ENCODE results near the gene TMLHE.

DNA sequence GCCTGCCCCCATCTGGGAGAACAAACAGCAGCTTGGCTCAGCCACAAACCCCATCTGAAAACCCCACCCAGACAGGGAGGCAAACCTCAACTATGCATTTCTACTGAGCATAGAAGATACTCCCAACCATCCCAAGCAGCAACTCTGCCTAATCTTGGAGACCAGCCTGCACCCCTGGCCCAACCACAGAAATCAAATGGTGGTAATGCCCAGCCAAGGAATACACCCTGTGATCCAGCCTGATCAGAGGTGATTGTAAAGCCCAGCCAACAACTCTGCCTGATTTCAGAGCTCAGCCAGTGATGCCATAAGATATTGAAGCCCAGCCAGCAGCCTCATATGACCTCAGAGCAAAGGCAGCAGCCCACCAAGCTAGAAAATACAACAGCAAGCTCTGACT, 19.8 kb downstream of the TMLHE start:
- TF ChIP-seq ZNF274 (IDR thresholded peaks at IDR 0.05; ENCODE audit: low read depth, low read length) (no peak), SUZ12 (IDR thresholded peaks at IDR 0.05; ENCODE audit: extremely low read depth, insufficient read depth, insufficient read length) (no peak), YY1 (IDR thresholded peaks at IDR 0.05; ENCODE audit: insufficient read depth, insufficient read length) (no peak)

All from NT2/D1 (cell line).